B cell (primary cell): ENCODE data around the gene CASP4. TPM values are rescaled to one million over a fixed set of nuclear protein-coding genes. Genes with fewer than 3 reads are reported as not detected.

Experiments
- ATAC-seq: fragments of 200-7000 bp; cut with Tn5 transposase; one replicate; pipeline ENCODE4 v1.10.0; 2021; ENCODE audit warnings: low read depth, mild to moderate bottlenecking, moderate number of reproducible peaks, moderate library complexity
- CTCF ChIA-PET: fragments of 350-600 bp; sonication (Branson Sonifier 250); formaldehyde crosslinking; loops from one replicate; lab custom pipeline; 2021; ENCODE audit warnings: antibody characterized with exemption, inconsistent platforms; lab: Charles Lee
- POLR2A ChIA-PET: fragments of 350-600 bp; sonication (Branson Sonifier 250); formaldehyde crosslinking; loops from one replicate; lab custom pipeline; 2021; ENCODE audit warnings: antibody characterized with exemption; lab: Charles Lee
- DNase-seq: peaks from one replicate; pipeline ENCODE4 v3.0.0; 2013
- H2AFZ ChIP-seq: 2 replicates; pipeline ENCODE4 v1.6.1; 2012; ENCODE audit warnings: mild to moderate bottlenecking, low read depth, low read length; ENCODE audit not compliant: insufficient read depth, poor library complexity, severe bottlenecking
- H3K27ac ChIP-seq, 2 donors: 1 replicate in 1 of 2; 2 replicates in 1 of 2; pipeline ENCODE4 v1.5.1; 2012 to 2013; ENCODE audit warnings: low read length in 2 of 2, mild to moderate bottlenecking in 2 of 2, moderate library complexity in 1 of 2
- H3K27me3 ChIP-seq, 4 experiments: fragments of 200-600 bp in 1 of 4; sonication (generic) in 1 of 4; replicated peaks in 1 of 4; 1 replicate in 2 of 4; 2 replicates in 2 of 4; pipeline versions ENCODE4 v1.6.1 to v1.7.0; 2013 to 2016; ENCODE audit warnings: low read length in 3 of 4, mild to moderate bottlenecking in 2 of 4, mixed read lengths in 1 of 4, moderate library complexity in 1 of 4; ENCODE audit not compliant: insufficient read depth in 4 of 4, control insufficient read depth in 3 of 4; ENCODE audit errors: control extremely low read depth in 1 of 4
- H3K36me3 ChIP-seq, 2 experiments: replicated peaks in 1 of 2; 1 replicate in 1 of 2; 2 replicates in 1 of 2; pipeline versions ENCODE4 v1.6.1 to v1.7.1; 2013; ENCODE audit warnings: low read length in 1 of 2; ENCODE audit not compliant: insufficient read depth in 2 of 2, control insufficient read depth in 1 of 2; ENCODE audit errors: control extremely low read depth in 1 of 2, extremely low read depth in 1 of 2
- H3K4me1 ChIP-seq, 2 donors: fragments of 200-600 bp in 1 of 2; sonication (generic) in 1 of 2; 1 replicate in 1 of 2; 2 replicates in 1 of 2; pipeline versions ENCODE4 v1.5.1 to v1.6.1; 2013 to 2017; ENCODE audit warnings: low read length in 2 of 2; ENCODE audit not compliant: control insufficient read depth in 2 of 2, insufficient read depth in 2 of 2
- H3K4me2 ChIP-seq: replicated peaks from 2 replicates; pipeline ENCODE3; 2012; ENCODE audit warnings: mild to moderate bottlenecking, low read depth, low read length; ENCODE audit not compliant: poor library complexity, severe bottlenecking
- H3K4me3 ChIP-seq, 5 experiments: fragments of 200-600 bp in 1 of 5; sonication (generic) in 1 of 5; 1 replicate in 3 of 5; 2 replicates in 2 of 5; pipeline versions ENCODE4 v1.5.1 to v1.7.0; 2011 to 2016; ENCODE audit warnings: low read length in 4 of 5, mild to moderate bottlenecking in 4 of 5, low read depth in 2 of 5, control low read depth in 1 of 5, moderate library complexity in 1 of 5; ENCODE audit not compliant: insufficient read depth in 1 of 5; ENCODE audit errors: control extremely low read depth in 1 of 5, extremely low read depth in 1 of 5
- H3K79me2 ChIP-seq: fragments of 200-600 bp; sonication (generic); one replicate; pipeline ENCODE4 v1.6.0; 2016; ENCODE audit warnings: low read length; ENCODE audit not compliant: control insufficient read depth, insufficient read depth
- H3K9ac ChIP-seq: fragments of 200-600 bp; sonication (generic); 2 replicates; pipeline ENCODE4 v1.6.1; 2017; ENCODE audit warnings: mild to moderate bottlenecking, low read length, moderate library complexity
- H3K9me3 ChIP-seq, 3 donors: one replicate each; pipeline versions ENCODE4 v1.6.1 to v1.7.1; 2013; ENCODE audit warnings: low read length in 2 of 3; ENCODE audit not compliant: control insufficient read depth in 2 of 3, insufficient read depth in 1 of 3; ENCODE audit errors: control extremely low read depth in 1 of 3
- H4K20me1 ChIP-seq: 2 replicates; pipeline ENCODE4 v1.6.0; 2012; ENCODE audit warnings: mild to moderate bottlenecking, low read length; ENCODE audit not compliant: insufficient read depth, control insufficient read depth, poor library complexity, severe bottlenecking
- H3K27ac Mint-ChIP-seq: one replicate; pipeline ENCODE4 v1.8.0; 2021; ENCODE audit warnings: mixed read lengths
- H3K27me3 Mint-ChIP-seq: one replicate; pipeline ENCODE4 v1.8.0; 2021; ENCODE audit warnings: mixed read lengths
- H3K4me1 Mint-ChIP-seq: one replicate; pipeline ENCODE4 v1.8.0; 2021; ENCODE audit warnings: mixed read lengths
- H3K4me3 Mint-ChIP-seq: one replicate; pipeline ENCODE4 v1.8.0; 2021; ENCODE audit warnings: mixed read lengths
- H3K9me3 Mint-ChIP-seq: one replicate; pipeline ENCODE4 v1.8.0; 2022; ENCODE audit warnings: mixed read lengths; ENCODE audit not compliant: insufficient read depth
- CTCF ChIP-seq: fragments of 200-600 bp; IDR thresholded peaks from one replicate; pipeline ENCODE4 v1.8.0; 2022; ENCODE audit warnings: antibody characterized with exemption, mild to moderate bottlenecking
- EZH2 ChIP-seq: IDR thresholded peaks from 2 replicates; pipeline ENCODE4 v1.6.1; 2012; ENCODE audit warnings: borderline replicate concordance, low read depth, mild to moderate bottlenecking, moderate library complexity, low read length; ENCODE audit not compliant: insufficient read depth, poor library complexity, severe bottlenecking
- WGBS: methylation state at CpG from one replicate; pipeline ENCODE4 v1.1.5; 2013; ENCODE audit warnings: missing lambda C conversion rate; ENCODE audit not compliant: insufficient coverage; 5-methylcytosine and 5-hydroxymethylcytosine counted together
- intact Hi-C: fragments of 100-400 bp; cut with micrococcal nuclease; formaldehyde crosslinking; loops from one replicate; pipeline ENCODE4 v1.10.0; 2022
- polyA plus RNA-seq: library from polyadenylated mRNA; depleted of rRNA; stranded (reverse); fragments of >200 nt; gene quantifications from 2 replicates; pipeline ENCODE4 v1.2.3, GENCODE V29; 2012
- total RNA-seq, 2 donors: library from RNA; stranded (reverse); fragments of 120-200 nt in 1 of 2; gene quantifications; 1 replicate in 1 of 2; 2 replicates in 1 of 2; pipeline versions ENCODE4 v1.2.3 to v1.2.4, GENCODE V29; 2013 to 2022

CASP4 gene
- total and polyA plus RNA-seq, 2 donors (not counting 1 experiment from before 2014, with no cell fraction given): 72.4 to 157 TPM

DNA sequence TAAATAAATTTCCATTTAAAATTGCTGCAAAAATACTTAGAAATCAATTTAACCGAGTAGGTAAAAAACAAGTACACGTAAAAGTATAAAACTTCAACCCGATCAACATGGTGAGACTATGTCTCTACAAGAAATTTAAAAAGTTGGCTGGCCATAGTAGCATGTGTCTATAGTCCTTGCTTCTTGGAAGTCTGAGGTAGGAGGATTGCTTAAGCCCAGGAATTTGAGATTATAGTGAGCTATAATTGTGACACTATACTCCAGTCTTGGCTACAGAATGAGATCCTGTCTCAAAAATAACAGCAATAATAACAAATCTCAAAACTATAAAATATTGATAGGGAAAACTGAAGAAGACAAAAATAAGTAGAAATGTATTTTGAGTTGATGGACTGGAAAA, 11.1 kb downstream of the CASP4 start:
- H3K9me3 ChIP-seq: no peaks in the 10 kb centered on the region
- TF ChIP-seq EZH2 (no peak), CTCF (no peak)
- H3K9ac ChIP-seq: peak overlapping the region; percentile 11
- no peak overlapping the region for H3K27ac ChIP-seq
- H4K20me1 ChIP-seq: peaks cover 34% of the 10 kb centered on the region
- ChIA-PET CTCF (interaction anchor here (1.0 to 1.6 kb wide), 2 partner anchors 10 to 11 kb away, joined by 3 read pairs; no protein-coding TSS in a partner anchor), POLR2A (no interaction called here)
- H2AFZ ChIP-seq: no peak overlapping the region
- ATAC-seq: no peak
- peaks cover 15 to 39% of the 10 kb centered on the region in 2 donors for H3K4me1 ChIP-seq
- Mint-ChIP-seq H3K9me3 (no peaks in the 10 kb centered on the region), H3K4me3 (no peak overlapping the region), H3K4me1 (peaks cover 63% of the 10 kb centered on the region), H3K27me3 (no peaks in the 10 kb centered on the region), H3K27ac (no peak overlapping the region)
- H3K36me3 ChIP-seq: peaks cover 16 to 44% of the 10 kb centered on the region in 2 experiments
- H3K79me2 ChIP-seq: peaks cover 83% of the 10 kb centered on the region
- peak overlapping the region; percentile 34 for H3K4me2 ChIP-seq
- no peak overlapping the region for H3K4me3 ChIP-seq
- no CpG with 5 or more reads among the region's 3 CpGs for WGBS
- DNase-seq: no peak
- no peaks in the 10 kb centered on the region for H3K27me3 ChIP-seq
- intact Hi-C loops: no loop called here

DNA sequence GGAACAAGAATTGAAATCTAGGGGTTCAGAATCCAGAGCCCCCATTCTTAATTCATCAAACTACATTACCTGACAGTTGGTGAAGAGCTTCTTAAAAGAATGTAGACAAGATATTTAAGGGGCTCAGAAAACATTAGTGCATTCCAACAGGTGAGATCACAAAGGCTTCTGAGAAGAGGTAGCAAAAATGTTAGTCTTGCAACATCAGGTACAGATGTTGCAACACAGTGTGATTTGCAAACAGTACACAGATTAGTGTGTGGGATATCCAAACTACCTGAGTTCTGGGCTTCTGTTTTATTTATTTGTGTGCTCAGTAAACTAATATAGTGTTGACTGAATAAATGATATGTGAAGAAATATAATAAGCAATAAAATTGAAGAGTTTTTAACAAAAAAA, 11.8 kb downstream of the CASP4 start:
- intact Hi-C loops: no loop called here
- H3K4me3 Mint-ChIP-seq: peak overlapping the region; percentile 23

More for the DNA sequence above, 11.8 kb downstream of the CASP4 start:
- H3K36me3 ChIP-seq: peaks cover 21 to 42% of the 10 kb centered on the region in 2 experiments
- no peak overlapping the region for H3K27ac ChIP-seq
- peaks cover 34% of the 10 kb centered on the region for H4K20me1 ChIP-seq
- H3K79me2 ChIP-seq: peaks cover 75% of the 10 kb centered on the region
- ChIA-PET CTCF (interaction anchor here (1.6 kb wide), 1 partner anchor 10 kb away, joined by 3 read pairs; no protein-coding TSS in a partner anchor), POLR2A (no interaction called here)
- no peak overlapping the region for H2AFZ ChIP-seq
- DNase-seq (no peak), ATAC-seq (no peak)
- no peak overlapping the region for H3K4me3 ChIP-seq
- no peak for TF ChIP-seq CTCF
- TF ChIP-seq EZH2: no peak
- no peak overlapping the region for H3K9ac ChIP-seq
- H3K4me2 ChIP-seq: no peak overlapping the region
- H3K27ac Mint-ChIP-seq: no peak overlapping the region
- peaks cover 57% of the 10 kb centered on the region for H3K4me1 Mint-ChIP-seq
- H3K9me3 ChIP-seq: no peaks in the 10 kb centered on the region
- peaks cover 11 to 36% of the 10 kb centered on the region in 2 donors for H3K4me1 ChIP-seq
- H3K9me3 Mint-ChIP-seq: no peaks in the 10 kb centered on the region
- no peaks in the 10 kb centered on the region for H3K27me3 ChIP-seq
- H3K27me3 Mint-ChIP-seq: no peaks in the 10 kb centered on the region
